HCT116 (cell line): ENCODE measurements around the gene INPP5J. TPM values are rescaled to one million over a fixed set of nuclear protein-coding genes. Genes with fewer than 3 reads are reported as not detected.

Experiments
- ATAC-seq: fragments of 200-7000 bp; cut with Tn5 transposase; 2 replicates; pipeline ENCODE4 v1.9.1; 2020; ENCODE audit warnings: mild to moderate bottlenecking, moderate library complexity
- BruUV-seq: library from RNA; stranded (reverse); fragments of 400-500 nt; replicated peaks from 2 replicates; lab custom pipeline; 2021; lab: Mats Ljungman, UMichigan
- CTCF ChIA-PET: fragments of 300-600 bp; sonication (Branson Sonifier 250); formaldehyde crosslinking; loops from one replicate; lab custom pipeline; 2021; ENCODE audit warnings: antibody characterized with exemption; lab: Charles Lee
- POLR2A ChIA-PET: fragments of 300-600, 350-600 bp; sonication (Branson Sonifier 250); formaldehyde crosslinking; loops from one replicate; lab custom pipeline; 2021; ENCODE audit warnings: antibody characterized with exemption; lab: Charles Lee
- RAD21 ChIA-PET, 2 experiments: fragments of 300-600 bp; sonication (Branson Sonifier 250); formaldehyde crosslinking; loops; one replicate each; lab custom pipeline; 2023; ENCODE audit warnings: low total read pairs in 2 of 2; ENCODE audit not compliant: uncharacterized antibody in 2 of 2, unreplicated experiment in 2 of 2, low non-redundant PET in 1 of 2; lab: Charles Lee
- DNase-seq: peaks from one replicate; pipeline ENCODE4 v3.0.0-alpha.2; 2010; ENCODE audit warnings: low read depth, low spot score
- H2AFZ ChIP-seq: fragments of 200-600 bp; shearing (Covaris generic), sonication (generic); 2 replicates; pipeline ENCODE4 v1.6.1; 2017; ENCODE audit warnings: low read depth, mixed run types, mixed read lengths, antibody characterized with exemption, low read length; ENCODE audit not compliant: poor library complexity, severe bottlenecking
- H3K27ac ChIP-seq: 2 replicates; pipeline ENCODE4 v1.5.1; 2012; ENCODE audit warnings: low read depth, low read length
- H3K27me3 ChIP-seq: fragments of 200-600 bp; sonication (generic); 2 replicates; pipeline ENCODE4 v1.6.1; 2016; ENCODE audit warnings: mixed run types, low read length, mixed read lengths; ENCODE audit not compliant: insufficient read depth
- H3K36me3 ChIP-seq, 2 experiments: fragments of 200-500 bp in 1 of 2; fragments of 200-600 bp in 1 of 2; sonication (Bioruptor generic) in 1 of 2; sonication (generic) in 1 of 2; 2 replicates each; pipeline versions ENCODE4 v1.5.1 to v1.6.1; 2014 to 2016; ENCODE audit warnings: low read length in 2 of 2, inconsistent platforms in 1 of 2, mixed read lengths in 1 of 2, mixed run types in 1 of 2; ENCODE audit not compliant: insufficient read depth in 2 of 2, control insufficient read depth in 1 of 2
- H3K4me1 ChIP-seq, 2 experiments: fragments of 200-600 bp in 1 of 2; sonication (generic) in 1 of 2; 2 replicates each; pipeline versions ENCODE4 v1.5.1 to v1.6.1; 2012 to 2017; ENCODE audit warnings: low read length in 2 of 2, inconsistent platforms in 1 of 2, mild to moderate bottlenecking in 1 of 2, mixed read lengths in 1 of 2, mixed run types in 1 of 2, moderate library complexity in 1 of 2; ENCODE audit not compliant: insufficient read depth in 2 of 2, control insufficient read depth in 1 of 2
- H3K4me2 ChIP-seq: fragments of 200-600 bp; sonication (generic); 2 replicates; pipeline ENCODE4 v1.6.1; 2017; ENCODE audit warnings: mixed run types, low read length, mixed read lengths
- H3K4me3 ChIP-seq, 2 experiments: fragments of 200-600 bp in 1 of 2; sonication (generic) in 1 of 2; replicated peaks in 1 of 2; 2 replicates each; pipeline ENCODE4 v1.5.1; 2011 to 2016; ENCODE audit warnings: low read length in 2 of 2, control low read depth in 1 of 2, low read depth in 1 of 2, mild to moderate bottlenecking in 1 of 2, mixed read lengths in 1 of 2, mixed run types in 1 of 2
- H3K79me2 ChIP-seq: fragments of 200-600 bp; sonication (generic); 2 replicates; pipeline ENCODE4 v1.6.1; 2017; ENCODE audit warnings: mild to moderate bottlenecking, mixed run types, low read length, moderate library complexity, mixed read lengths; ENCODE audit not compliant: insufficient read depth
- H3K9ac ChIP-seq: fragments of 200-600 bp; sonication (generic); 2 replicates; pipeline ENCODE4 v1.6.1; 2016; ENCODE audit warnings: low read length, mixed read lengths
- H3K9me2 ChIP-seq: fragments of 200-600 bp; sonication (generic), shearing (Covaris generic); 2 replicates; pipeline ENCODE4 v1.6.1; 2017; ENCODE audit warnings: mixed run types, mild to moderate bottlenecking, moderate library complexity; ENCODE audit not compliant: insufficient read depth
- H3K9me3 ChIP-seq, 2 experiments: fragments of 200-500 bp in 1 of 2; fragments of 200-600 bp in 1 of 2; sonication (Bioruptor generic) in 1 of 2; sonication (generic) in 1 of 2; 2 replicates each; pipeline ENCODE4 v1.6.1; 2014 to 2017; ENCODE audit warnings: low read length in 2 of 2, mixed read lengths in 2 of 2, inconsistent platforms in 1 of 2, low read depth in 1 of 2, mild to moderate bottlenecking in 1 of 2, mixed run types in 1 of 2, moderate library complexity in 1 of 2; ENCODE audit not compliant: control insufficient read depth in 1 of 2, insufficient read depth in 1 of 2
- H4K20me1 ChIP-seq: fragments of 200-600 bp; sonication (generic), shearing (Covaris generic); 2 replicates; pipeline ENCODE4 v1.6.1; 2017; ENCODE audit warnings: mixed run types, mild to moderate bottlenecking, moderate library complexity; ENCODE audit not compliant: insufficient read depth
- CBX3 ChIP-seq: IDR thresholded peaks from 2 replicates; pipeline ENCODE4 v1.6.1; 2012; ENCODE audit warnings: low read depth
- EZH2 ChIP-seq: fragments of 200-600 bp; sonication (generic); IDR thresholded peaks from 2 replicates; pipeline ENCODE4 v1.6.1; 2017; ENCODE audit warnings: antibody characterized with exemption, mixed run types
- JUND ChIP-seq: IDR thresholded peaks from 2 replicates; pipeline ENCODE4 v1.6.1; 2012
- MAX ChIP-seq: IDR thresholded peaks from 2 replicates; pipeline ENCODE4 v1.6.1; 2012
- RAD21 ChIP-seq: IDR thresholded peaks from 2 replicates; pipeline ENCODE4 v1.6.1; 2012; ENCODE audit warnings: low read depth, mild to moderate bottlenecking
- TCF7L2 ChIP-seq: IDR thresholded peaks from 2 replicates; pipeline ENCODE4 v1.7.0; 2011; ENCODE audit warnings: borderline replicate concordance, inconsistent platforms; ENCODE audit not compliant: insufficient read depth, insufficient read length; ENCODE audit errors: extremely low read depth
- ZFX ChIP-seq: fragments of 450-650 bp; IDR thresholded peaks from 2 replicates; pipeline ENCODE4 v1.6.1; 2017
- intact Hi-C: fragments of 100-400 bp; cut with micrococcal nuclease; formaldehyde crosslinking; loops from 2 replicates; pipeline ENCODE4 v1.10.0; 2022
- total RNA-seq: library from RNA; stranded (reverse); gene quantifications from one replicate; pipeline ENCODE4 v1.2.1, GENCODE V29; 2021; ENCODE audit not compliant: unreplicated experiment

Gene INPP5J
- total RNA-seq, 1 experiment from 2014 or later = 8.9 TPM

GRCh38 chr22:31178859-31179258 lies 56.1 kb downstream of the INPP5J start:
- TF ChIP-seq EZH2 = no peak
- TF ChIP-seq CBX3 = no peak
- TF ChIP-seq RAD21 = no peak
- no peak for TF ChIP-seq MAX
- TF ChIP-seq JUND = no peak
- Histone ChIP-seq H3K27me3 (no peaks in the 10 kb centered on the region), H3K4me3 (no peak overlapping the region), H3K27ac (no peak overlapping the region), H3K9me2 (no peaks in the 10 kb centered on the region), H2AFZ (no peak overlapping the region), H3K9me3 (no peaks in the 10 kb centered on the region), H3K4me2 (peak overlapping the region; percentile 48), H3K36me3 (no peaks in the 10 kb centered on the region), H3K9ac (no peak overlapping the region), H3K4me1 (peaks cover 22 to 36% of the 10 kb centered on the region in 2 experiments), H3K79me2 (peaks cover 23% of the 10 kb centered on the region; the same call in 1 of the 2 replicates), H4K20me1 (no peaks in the 10 kb centered on the region)
- ATAC-seq (no peak), DNase-seq (no peak)
- intact Hi-C loops = no loop called here
- POLR2A ChIA-PET = no interaction called here
- BruUV-seq = no TSS peak
- CTCF ChIA-PET = no interaction called here
- RAD21 ChIA-PET = no interaction called here

- no TSS peak for BruUV-seq
- DNase-seq (no peak), ATAC-seq (no peak; the same call in 1 of the 2 replicates)
- H3K79me2 ChIP-seq = peaks cover 18% of the 10 kb centered on the region; the same call in 1 of the 2 replicates
- H3K9me3 ChIP-seq = no peaks in the 10 kb centered on the region
- intact Hi-C loops = no loop called here
- H3K27me3 ChIP-seq = no peaks in the 10 kb centered on the region
- POLR2A ChIA-PET = no interaction called here
- CTCF ChIA-PET = no interaction called here
- no peak overlapping the region for H3K4me3 ChIP-seq
- RAD21 ChIA-PET = no interaction called here
- TF ChIP-seq MAX = peak; percentile 29; the same call in 1 of the 2 replicates
- TF ChIP-seq TCF7L2 = no peak
- peak; percentile 17; the same call in 1 of the 2 replicates for TF ChIP-seq ZFX
- H3K9ac ChIP-seq = no peak overlapping the region
- H3K27ac ChIP-seq = no peak overlapping the region
- H3K4me1 ChIP-seq = peaks cover 22 to 32% of the 10 kb centered on the region in 2 experiments
- no peak overlapping the region for H2AFZ ChIP-seq
- peak overlapping the region; percentile 48 for H3K4me2 ChIP-seq
- H3K9me2 ChIP-seq = no peaks in the 10 kb centered on the region
- no peaks in the 10 kb centered on the region for H4K20me1 ChIP-seq
- H3K36me3 ChIP-seq = no peaks in the 10 kb centered on the region
Measured at GRCh38 chr22:31179345-31179744, 56.6 kb downstream of the INPP5J start.
